Skeletal muscle satellite cell (primary cell): ENCODE results near the gene IFT57.

Experiments used
- H3K27me3 ChIP-seq: 2 replicates; pipeline ENCODE4 v1.7.0; 2013; ENCODE audit warnings: low read length; ENCODE audit not compliant: control insufficient read depth, insufficient read depth
- H3K36me3 ChIP-seq: 2 replicates; pipeline ENCODE4 v1.7.0; 2013; ENCODE audit warnings: mild to moderate bottlenecking, control low read depth, low read length; ENCODE audit not compliant: insufficient read depth
- H3K4me1 ChIP-seq: 2 replicates; pipeline ENCODE4 v1.7.0; 2013; ENCODE audit warnings: low read length; ENCODE audit not compliant: control insufficient read depth, insufficient read depth
- H3K4me2 ChIP-seq: 2 replicates; pipeline ENCODE4 v1.7.0; 2013; ENCODE audit warnings: mild to moderate bottlenecking, low read length
- H3K4me3 ChIP-seq: 2 replicates; pipeline ENCODE4 v1.7.0; 2013; ENCODE audit warnings: low read length
- H3K9ac ChIP-seq: 2 replicates; pipeline ENCODE4 v1.7.0; 2013; ENCODE audit warnings: mild to moderate bottlenecking, low read depth, low read length, moderate library complexity
- H3K9me3 ChIP-seq: replicated peaks from 2 replicates; pipeline ENCODE4 v1.7.0; 2013; ENCODE audit warnings: mild to moderate bottlenecking, control low read depth, low read length

IFT57 gene

DNA sequence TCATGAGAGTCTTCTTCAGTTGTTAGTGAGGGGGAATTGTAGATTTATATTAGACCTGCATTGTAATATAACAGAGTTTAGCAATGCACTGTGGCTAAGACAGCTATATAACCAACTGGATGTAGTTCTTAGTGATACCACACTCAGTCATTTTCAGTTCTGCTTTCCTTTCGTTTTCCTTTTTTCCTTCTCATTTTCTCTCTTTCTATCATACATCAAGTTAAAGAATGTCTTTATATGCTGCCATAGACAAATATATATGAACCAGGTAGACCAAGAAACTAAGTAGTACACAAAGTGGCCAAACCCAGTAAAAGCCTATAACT is 87.7 kb downstream of the IFT57 start:
- H3K4me3 ChIP-seq = no peak overlapping the region
- no peaks in the 10 kb centered on the region for H3K36me3 ChIP-seq
- no peak overlapping the region for H3K9ac ChIP-seq
- H3K4me2 ChIP-seq = no peak overlapping the region
- H3K27me3 ChIP-seq = no peaks in the 10 kb centered on the region
- peaks cover 31% of the 10 kb centered on the region for H3K4me1 ChIP-seq
- H3K9me3 ChIP-seq = no peaks in the 10 kb centered on the region

DNA sequence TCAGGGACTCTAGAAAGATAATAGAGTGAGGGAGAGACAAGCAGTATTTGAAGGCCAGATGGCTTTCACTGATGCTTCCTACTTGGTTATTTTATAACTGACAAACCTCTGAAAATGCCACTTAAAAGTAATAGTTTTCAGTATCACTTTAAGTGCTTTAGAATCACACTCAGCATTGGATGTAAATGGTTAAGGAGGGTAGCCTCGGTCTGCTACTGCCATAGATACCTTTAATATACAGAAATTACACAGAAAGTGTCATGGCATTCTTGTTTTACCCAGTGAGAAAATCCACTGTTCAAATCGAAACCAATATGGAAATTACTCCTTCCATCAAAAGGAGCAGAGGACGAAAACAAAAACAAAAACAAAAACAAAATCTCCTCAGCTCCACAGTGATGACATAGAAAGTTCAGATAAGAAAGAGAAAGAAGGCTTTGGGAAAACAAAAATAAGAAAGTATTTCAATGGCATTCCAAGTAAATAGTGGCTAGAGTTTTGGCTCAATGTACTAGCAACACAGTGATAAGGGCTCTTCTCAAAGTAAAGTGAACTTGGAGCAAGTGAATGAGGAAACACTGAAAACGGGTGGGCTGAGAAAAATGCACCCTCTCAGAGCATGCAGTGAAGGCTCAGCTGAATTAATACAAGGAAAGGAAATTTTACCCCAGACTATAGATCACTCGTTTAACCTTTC is 88.2 kb downstream of the IFT57 start:
- no peak overlapping the region for H3K4me2 ChIP-seq
- no peaks in the 10 kb centered on the region for H3K9me3 ChIP-seq
- no peaks in the 10 kb centered on the region for H3K27me3 ChIP-seq
- H3K9ac ChIP-seq = no peak overlapping the region
- peaks cover 31% of the 10 kb centered on the region for H3K4me1 ChIP-seq
- no peak overlapping the region for H3K4me3 ChIP-seq
- no peaks in the 10 kb centered on the region for H3K36me3 ChIP-seq

DNA sequence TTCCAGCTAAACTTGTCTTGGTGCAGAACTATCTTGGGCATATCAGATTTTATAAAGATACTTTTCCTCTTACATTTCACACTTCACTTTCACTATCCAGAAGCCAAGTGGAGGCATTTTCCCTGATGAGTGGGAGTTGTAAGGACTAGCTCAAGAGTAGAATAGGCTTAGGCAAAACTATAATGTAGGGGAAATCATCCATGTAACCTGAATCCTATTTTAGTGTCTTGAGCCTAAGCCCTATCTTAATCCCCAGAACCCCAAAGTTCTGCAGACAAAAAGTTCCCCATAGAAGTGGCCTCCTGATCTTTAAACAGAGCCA is 89.2 kb downstream of the IFT57 start:
- Histone ChIP-seq H3K27me3 (no peaks in the 10 kb centered on the region), H3K9me3 (no peaks in the 10 kb centered on the region), H3K4me1 (peaks cover 31% of the 10 kb centered on the region), H3K9ac (no peak overlapping the region), H3K36me3 (no peaks in the 10 kb centered on the region), H3K4me2 (peak overlapping the region; percentile 43), H3K4me3 (no peak overlapping the region)

DNA sequence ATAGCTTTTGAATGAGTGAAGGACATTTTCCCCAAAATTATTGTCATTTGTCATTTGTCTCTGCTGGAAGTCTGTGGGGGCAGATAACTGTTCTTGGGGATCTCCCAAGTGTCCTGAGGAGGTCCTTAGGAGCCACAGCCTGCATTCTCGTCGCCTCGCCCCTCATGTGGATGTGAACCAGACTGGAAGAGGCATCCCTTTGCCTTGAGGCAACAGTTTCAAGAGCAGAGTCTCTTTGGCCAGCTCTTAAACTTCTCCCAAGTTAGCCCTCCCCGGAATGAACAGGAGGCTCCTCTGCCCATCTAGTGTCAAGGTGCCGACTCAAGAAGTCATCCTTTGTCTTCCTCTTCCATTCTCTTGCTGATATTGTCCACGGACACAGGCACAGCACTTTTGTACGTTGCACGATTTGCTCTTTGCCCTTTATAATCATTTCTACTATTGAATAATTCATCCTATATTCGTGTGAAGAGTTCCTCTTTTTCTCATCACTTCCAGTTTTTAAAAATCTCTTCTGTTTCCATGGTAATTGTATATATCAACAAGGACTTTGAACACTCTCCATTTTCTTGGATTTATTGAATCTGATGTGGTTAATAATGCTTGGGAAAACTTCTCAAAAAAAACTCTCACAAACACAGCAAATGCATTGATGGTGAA is 90.6 kb downstream of the IFT57 start:
- Histone ChIP-seq H3K4me3 (peak overlapping the region; percentile 6), H3K9me3 (no peaks in the 10 kb centered on the region), H3K27me3 (no peaks in the 10 kb centered on the region), H3K4me2 (peak overlapping the region; percentile 50), H3K4me1 (peaks cover 31% of the 10 kb centered on the region), H3K36me3 (no peaks in the 10 kb centered on the region), H3K9ac (peak overlapping the region; percentile 33)

DNA sequence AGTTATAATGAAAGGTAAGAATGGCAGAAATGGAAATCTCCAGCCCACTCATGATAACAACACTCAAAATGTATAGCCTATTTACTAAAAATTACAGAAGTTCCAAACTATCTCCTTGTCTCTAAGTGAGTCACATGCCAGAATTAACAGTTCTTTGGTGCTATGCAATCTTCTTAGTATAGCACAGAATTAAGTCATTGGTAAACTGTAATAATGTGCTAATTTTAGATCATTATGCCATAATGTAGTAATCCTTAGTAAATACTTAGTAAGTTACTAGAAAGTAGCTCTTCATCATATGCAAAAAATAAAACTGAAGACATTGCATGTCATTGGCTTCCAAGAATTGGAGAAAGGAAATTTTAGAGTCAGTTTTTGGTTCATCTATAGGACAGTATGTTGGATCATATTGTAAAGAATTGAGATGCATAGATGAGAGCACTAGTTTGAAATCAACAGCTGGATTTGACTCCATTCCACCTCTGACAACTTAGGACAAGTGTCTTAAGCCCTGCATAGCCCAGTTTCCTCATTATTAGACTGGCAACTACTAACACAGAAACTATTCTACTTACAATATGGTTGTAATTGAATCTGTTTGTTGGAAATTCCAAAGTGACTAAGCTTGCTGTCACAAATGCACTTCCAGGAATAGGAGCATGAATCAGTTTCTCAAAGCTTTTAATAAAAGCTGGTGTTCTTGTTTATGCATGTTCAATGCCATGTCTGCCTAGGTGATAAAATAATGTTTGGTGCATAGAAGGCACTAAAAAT is 91.3 kb downstream of the IFT57 start:
- H3K4me1 ChIP-seq = peaks cover 31% of the 10 kb centered on the region
- H3K9ac ChIP-seq = peak overlapping the region; percentile 33
- no peaks in the 10 kb centered on the region for H3K27me3 ChIP-seq
- H3K36me3 ChIP-seq = no peaks in the 10 kb centered on the region
- H3K4me3 ChIP-seq = peak overlapping the region; percentile 6
- peak overlapping the region; percentile 50 for H3K4me2 ChIP-seq
- H3K9me3 ChIP-seq = no peaks in the 10 kb centered on the region

DNA sequence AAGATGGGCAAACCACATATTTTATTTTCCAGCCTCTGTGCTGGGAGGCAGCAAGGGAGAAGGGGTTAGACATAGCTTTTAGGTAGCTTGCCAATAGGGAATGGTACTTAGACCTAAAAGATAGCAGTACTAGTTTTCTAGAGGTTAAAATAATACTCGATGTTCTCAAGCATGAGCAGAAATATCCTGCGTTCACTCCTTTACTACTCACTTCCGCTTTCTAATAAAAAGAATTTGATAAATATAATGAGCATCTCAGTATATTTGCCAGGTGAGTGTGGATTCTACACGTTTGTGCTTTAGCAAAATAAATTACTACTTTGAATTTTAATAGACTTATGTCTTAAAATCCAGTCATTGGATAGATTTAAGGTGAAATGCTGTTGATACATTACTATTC is 92.0 kb downstream of the IFT57 start:
- H3K27me3 ChIP-seq = no peaks in the 10 kb centered on the region
- no peak overlapping the region for H3K4me2 ChIP-seq
- no peaks in the 10 kb centered on the region for H3K9me3 ChIP-seq
- H3K4me3 ChIP-seq = no peak overlapping the region
- H3K4me1 ChIP-seq = peaks cover 31% of the 10 kb centered on the region
- H3K9ac ChIP-seq = no peak overlapping the region
- H3K36me3 ChIP-seq = no peaks in the 10 kb centered on the region

DNA sequence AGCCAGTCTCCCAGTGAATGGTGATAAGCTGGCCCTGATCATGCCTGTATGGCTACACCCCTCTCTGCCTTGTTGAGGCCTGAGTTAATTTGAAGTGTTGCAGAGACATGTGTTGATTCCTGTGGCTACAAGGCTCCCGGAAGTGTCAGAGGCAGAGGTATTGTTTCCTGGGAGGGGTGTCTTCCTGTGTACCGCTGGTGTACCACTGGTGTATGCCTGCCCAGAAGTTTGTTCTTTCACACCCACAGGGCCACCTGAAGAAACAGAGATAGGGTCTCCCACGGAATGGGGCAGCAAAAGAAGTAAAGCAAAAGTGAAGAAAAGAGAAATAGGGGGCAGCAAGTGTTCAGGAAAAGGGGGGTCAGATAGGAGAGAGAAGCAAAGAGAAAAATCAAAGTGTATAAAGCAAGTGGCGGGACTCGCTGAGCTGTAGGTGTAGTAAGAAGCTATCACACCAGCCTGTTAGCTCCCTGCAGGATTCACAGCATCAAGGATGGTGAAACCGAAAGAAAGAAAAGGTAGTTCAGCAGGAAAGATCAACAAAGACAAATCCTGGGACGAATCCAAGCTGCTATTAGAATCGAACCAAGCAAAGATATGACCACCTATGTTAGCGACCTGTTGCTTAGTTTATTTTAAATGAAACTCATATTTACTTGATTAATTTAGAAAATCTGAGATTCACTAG is 94.8 kb downstream of the IFT57 start:
- Histone ChIP-seq H3K36me3 (no peaks in the 10 kb centered on the region), H3K4me2 (no peak overlapping the region), H3K9ac (no peak overlapping the region), H3K27me3 (peaks cover under 1% of the 10 kb centered on the region), H3K4me1 (peaks cover 24% of the 10 kb centered on the region), H3K4me3 (no peak overlapping the region), H3K9me3 (no peaks in the 10 kb centered on the region)

DNA sequence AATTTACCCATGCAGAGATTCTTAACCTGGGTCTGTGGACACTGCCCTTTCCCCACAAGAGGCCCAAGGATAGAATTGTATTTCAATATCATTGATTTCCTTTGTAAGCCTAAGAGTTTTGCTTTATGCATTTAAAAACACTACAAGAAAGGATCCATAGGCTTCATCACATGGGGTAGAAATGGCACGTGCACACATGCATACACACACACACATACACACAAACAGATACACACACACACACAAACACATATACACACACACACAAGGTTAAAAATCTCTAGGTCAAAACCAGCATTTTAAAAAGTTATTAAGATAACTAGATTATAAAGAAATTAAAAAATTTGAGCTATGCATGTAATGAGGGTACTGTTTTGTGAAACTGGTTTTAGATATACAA is 95.9 kb downstream of the IFT57 start:
- no peak overlapping the region for H3K4me3 ChIP-seq
- H3K4me2 ChIP-seq = no peak overlapping the region
- H3K4me1 ChIP-seq = peaks cover 13% of the 10 kb centered on the region
- no peaks in the 10 kb centered on the region for H3K9me3 ChIP-seq
- H3K36me3 ChIP-seq = no peaks in the 10 kb centered on the region
- H3K27me3 ChIP-seq = peaks cover 8% of the 10 kb centered on the region
- H3K9ac ChIP-seq = no peak overlapping the region

DNA sequence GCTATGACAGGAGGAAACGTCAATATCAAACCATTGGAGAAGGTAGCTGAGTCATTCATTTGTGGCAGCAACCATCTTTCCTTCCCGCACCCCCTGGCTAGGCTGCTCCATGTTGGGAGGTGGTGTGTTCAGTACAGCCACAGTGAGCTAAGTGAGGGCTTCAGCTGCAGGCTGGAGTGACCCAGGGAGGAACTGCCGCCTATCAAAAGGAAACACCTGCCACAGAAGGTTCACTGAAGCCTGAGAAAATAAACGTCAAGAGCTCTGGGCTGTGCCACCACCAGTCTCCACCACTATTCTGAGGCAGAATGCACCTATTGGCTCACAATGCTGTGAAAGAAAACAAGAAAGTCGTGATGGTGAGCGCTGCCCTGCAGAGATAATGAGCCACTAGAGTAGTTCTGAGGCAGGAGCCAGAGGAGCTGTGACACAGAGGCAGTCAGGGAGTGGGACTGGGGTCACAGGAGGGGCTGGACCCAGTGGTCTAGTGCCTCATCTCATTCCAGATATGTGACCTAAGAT is 96.6 kb downstream of the IFT57 start:
- peaks cover 7% of the 10 kb centered on the region for H3K4me1 ChIP-seq
- H3K4me2 ChIP-seq = no peak overlapping the region
- no peaks in the 10 kb centered on the region for H3K36me3 ChIP-seq
- H3K27me3 ChIP-seq = peaks cover 10% of the 10 kb centered on the region
- H3K9ac ChIP-seq = no peak overlapping the region
- H3K4me3 ChIP-seq = no peak overlapping the region
- no peaks in the 10 kb centered on the region for H3K9me3 ChIP-seq

DNA sequence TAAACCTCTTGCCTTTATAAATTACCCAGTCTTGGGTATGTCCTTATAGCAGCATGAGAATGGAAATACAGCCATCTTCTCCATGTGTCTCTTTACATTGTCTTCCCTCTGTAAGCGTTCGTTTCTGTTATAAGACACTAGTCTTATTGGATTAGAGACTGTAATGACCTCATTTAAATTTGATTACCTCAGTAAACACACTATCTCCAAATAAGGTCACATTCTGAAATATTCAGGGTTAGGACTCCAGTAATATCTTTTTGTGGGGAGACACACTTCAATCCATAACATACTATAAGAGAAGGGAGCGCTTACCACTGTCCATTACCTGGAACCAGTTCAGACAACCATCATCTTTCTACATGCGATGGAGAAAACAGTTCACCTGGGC is 97.1 kb downstream of the IFT57 start:
- Histone ChIP-seq H3K27me3 (peaks cover 10% of the 10 kb centered on the region), H3K36me3 (no peaks in the 10 kb centered on the region), H3K4me1 (peaks cover 3% of the 10 kb centered on the region), H3K9ac (no peak overlapping the region), H3K9me3 (no peaks in the 10 kb centered on the region), H3K4me2 (no peak overlapping the region), H3K4me3 (no peak overlapping the region)

DNA sequence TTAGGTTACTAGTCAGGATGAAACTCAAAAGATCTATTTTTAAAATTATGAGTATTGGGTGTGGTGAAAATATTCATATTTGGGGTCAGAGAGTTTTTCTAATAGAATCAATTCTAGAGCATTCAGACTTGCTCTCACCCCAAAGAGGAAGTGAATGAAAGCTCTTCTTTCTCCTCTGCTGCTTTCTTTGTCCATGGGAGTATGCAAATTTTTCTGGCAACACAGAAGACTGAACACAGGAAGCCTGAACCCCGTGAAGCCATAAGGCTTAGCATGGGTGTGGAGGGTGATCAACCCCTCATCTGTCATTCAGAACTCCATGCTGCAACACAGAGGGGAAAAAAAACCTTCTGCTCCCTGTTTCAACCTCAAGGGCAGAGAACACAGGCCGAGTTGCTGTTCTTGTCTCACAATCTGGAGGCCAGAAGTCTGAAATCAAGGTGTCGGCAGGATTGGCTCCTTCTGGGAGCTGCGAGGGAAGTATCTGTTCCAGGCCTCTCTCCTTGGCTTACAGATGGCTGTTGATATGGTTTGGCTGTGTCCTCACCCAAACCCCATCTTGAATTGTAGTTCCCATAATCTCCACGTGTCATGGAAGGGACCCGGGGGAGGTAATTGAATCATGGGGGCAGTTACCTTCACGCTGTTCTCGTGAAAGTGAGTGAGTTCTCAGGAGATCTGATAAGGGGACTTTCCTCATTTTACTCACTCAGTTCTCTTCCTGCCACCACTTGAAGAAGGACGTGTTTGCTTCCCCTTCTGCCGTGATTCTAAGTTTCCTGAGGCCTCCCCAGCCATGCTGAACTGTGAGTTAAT is 97.7 kb downstream of the IFT57 start:
- Histone ChIP-seq H3K9ac (no peak overlapping the region), H3K4me3 (no peak overlapping the region), H3K36me3 (no peaks in the 10 kb centered on the region), H3K27me3 (peaks cover 10% of the 10 kb centered on the region), H3K4me1 (no peaks in the 10 kb centered on the region), H3K4me2 (no peak overlapping the region), H3K9me3 (no peaks in the 10 kb centered on the region)
